Renal pelvis (tissue), 4 donors: Measurements from ENCODE around the gene HSPA1L. TPM values are rescaled to one million over a fixed set of nuclear protein-coding genes. Genes with fewer than 3 reads are reported as not detected.

Source experiments
- DNase-seq: peaks from one replicate; pipeline ENCODE4 v3.0.0-alpha.2; 2013
- polyA plus RNA-seq, 3 donors: library from polyadenylated mRNA; unstranded; fragments of 120-200 nt; gene quantifications; one replicate each; pipeline ENCODE4 v1.2.1, GENCODE V29; 2013; ENCODE audit not compliant: insufficient read length in 3 of 3

HSPA1L gene
- polyA plus RNA-seq, 3 donors = 3.7 to 4.6 (median 3.8) TPM

GRCh38 chr6:31784098-31784925 lies 30.8 kb downstream of the HSPA1L start:
- DNase-seq = no peak

- DNase-seq = no peak
These were observed 32.8 kb downstream of the HSPA1L start for GRCh38 chr6:31782126-31782855.

GRCh38 chr6:31781244-31782125 lies 33.6 kb downstream of the HSPA1L start:
- DNase-seq = no peak

GRCh38 chr6:31780507-31781243 lies 34.4 kb downstream of the HSPA1L start:
- no peak for DNase-seq

GRCh38 chr6:31779908-31780307 lies 35.2 kb downstream of the HSPA1L start:
- DNase-seq = no peak

- DNase-seq = no peak
These were observed 35.8 kb downstream of the HSPA1L start for GRCh38 chr6:31778999-31779885.

GRCh38 chr6:31778193-31778592 lies 36.9 kb downstream of the HSPA1L start:
- no peak for DNase-seq

GRCh38 chr6:31777667-31778050 lies 37.4 kb downstream of the HSPA1L start:
- no peak for DNase-seq

- DNase-seq = peak; percentile 88
These were observed 38.0 kb downstream of the HSPA1L start, which contains the start of gene VWA7 for GRCh38 chr6:31776989-31777666. Gene VWA7 (minus strand): TSS chr6:31777328. CDS start chr6:31776779, 549 bp downstream.

- DNase-seq = no peak
These were observed 38.5 kb downstream of the HSPA1L start for GRCh38 chr6:31776485-31776988.

GRCh38 chr6:31775633-31776484 lies 39.2 kb downstream of the HSPA1L start:
- DNase-seq = no peak

GRCh38 chr6:31775184-31775583 lies 39.9 kb downstream of the HSPA1L start:
- DNase-seq = no peak

- DNase-seq = no peak
These were observed 43.1 kb downstream of the HSPA1L start for GRCh38 chr6:31771992-31772358.

- DNase-seq = no peak
These were observed 44.2 kb downstream of the HSPA1L start for GRCh38 chr6:31770860-31771259.

- DNase-seq = no peak
These were observed 45.3 kb downstream of the HSPA1L start for GRCh38 chr6:31769684-31770371.

- DNase-seq = no peak
These were observed 46.5 kb downstream of the HSPA1L start for GRCh38 chr6:31768363-31769257.
